ENCODE results near the gene ACE.

Gene ACE

DNA sequence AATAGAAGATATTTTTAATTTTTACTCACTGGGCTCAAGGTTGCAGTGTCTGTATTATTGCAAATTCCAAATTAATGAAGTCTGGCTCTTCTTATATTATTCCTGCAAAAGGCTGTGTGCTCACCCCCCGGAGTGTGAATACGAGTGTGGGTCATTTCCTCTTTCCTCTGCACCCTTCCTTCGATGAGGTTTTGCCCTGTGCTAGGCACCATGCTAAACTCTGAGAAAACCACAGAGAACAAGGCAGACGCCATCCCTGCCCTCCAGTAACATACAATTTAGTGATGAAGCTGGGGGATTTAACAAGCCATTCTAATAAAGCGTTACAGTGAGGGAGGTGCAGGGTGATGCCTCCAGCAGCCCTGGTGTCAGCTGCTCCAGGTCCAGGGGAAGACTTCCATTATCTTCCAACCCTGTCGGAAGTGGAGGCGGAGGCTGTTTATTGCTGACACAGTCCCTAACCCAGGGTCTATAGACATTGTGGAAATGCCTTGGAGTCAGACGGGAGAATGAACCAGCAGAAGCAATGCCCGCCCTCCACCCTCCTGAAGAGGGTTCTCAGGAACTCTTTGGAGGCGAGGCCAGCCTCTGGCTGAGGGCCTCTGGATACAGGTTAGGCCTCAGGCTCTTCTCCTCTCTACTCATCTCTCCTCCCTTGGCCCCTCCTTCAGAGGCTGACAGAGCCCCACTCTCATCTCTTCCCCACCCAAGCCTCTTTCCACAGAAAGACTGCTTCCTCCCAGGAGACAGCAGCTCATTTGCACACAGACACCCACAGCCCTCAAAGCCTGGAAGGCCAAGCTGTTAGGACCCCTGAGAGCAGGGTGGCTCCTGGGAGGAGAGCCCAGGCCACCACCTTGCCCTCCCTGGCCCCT lies 2.0 kb upstream of the ACE start:
- no peak for DNase-seq (ENCODE audit: low read depth)

DNA sequence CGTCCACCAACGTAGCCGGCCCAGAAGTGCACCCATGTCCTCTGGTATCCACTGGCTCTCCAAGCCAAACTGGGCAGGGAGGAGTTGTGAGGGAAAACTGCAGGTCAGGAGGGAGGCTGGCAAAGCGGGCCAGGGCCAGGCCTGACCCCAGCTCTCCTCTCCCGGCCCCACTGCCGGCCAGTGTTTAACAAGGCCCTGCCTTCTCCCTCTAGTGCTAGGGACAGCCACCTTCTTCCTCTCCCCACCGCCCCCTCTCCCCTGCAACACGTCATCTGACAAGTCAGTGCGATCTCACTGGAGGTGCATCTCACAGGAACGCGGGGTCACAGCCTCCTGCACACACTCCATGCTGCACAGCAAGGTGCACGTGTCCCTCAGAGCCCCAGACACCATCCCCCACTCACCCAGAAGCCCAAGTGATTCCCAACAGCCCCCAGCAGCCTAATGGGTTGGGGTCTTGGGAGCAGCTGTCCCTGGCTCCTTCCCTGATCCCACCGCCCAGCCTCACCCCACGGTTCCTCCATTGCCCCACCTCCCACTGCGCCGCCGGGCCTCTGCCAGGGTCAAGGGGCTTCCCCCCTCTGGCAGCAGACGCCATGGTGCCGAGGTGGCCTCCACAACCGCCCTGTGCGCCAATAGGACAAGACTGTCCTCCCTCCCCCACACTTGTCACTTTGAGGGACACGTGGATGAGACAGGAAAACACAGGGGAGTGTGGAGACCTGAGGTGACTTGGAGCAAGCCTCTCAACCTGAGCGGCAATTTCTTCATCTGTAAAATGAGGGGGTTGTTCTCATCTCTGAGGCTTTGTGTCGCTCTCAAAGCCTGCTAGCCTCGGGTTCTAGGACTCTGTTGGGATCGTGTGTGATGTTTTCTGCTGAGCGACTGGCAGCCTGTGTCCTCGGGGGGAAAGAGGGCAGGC lies 1.1 kb upstream of the ACE start:
- DNase-seq (ENCODE audit: low read depth), result no peak

DNA sequence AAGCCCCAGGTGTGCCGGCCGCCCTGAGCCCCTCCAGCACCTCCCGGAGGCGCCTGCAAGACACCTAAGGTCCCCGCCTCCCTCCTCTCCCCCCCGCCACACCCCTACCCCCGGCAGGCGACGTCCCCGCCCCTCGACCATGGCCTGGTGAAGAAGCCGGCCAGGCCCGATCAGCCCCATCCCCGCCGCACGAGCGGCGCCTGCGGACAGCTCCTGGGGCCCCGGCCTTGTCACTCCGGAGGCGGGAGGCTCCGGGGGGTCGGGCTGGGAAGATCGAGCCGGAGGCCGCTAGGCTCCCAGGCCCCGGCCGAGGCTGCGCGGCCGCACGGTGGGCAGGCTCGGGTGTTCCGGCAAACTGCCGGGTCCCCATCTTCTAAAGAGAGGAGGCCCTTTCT lies 405 bp upstream of the ACE start:
- DNase-seq (ENCODE audit: low read depth), result no peak

DNA sequence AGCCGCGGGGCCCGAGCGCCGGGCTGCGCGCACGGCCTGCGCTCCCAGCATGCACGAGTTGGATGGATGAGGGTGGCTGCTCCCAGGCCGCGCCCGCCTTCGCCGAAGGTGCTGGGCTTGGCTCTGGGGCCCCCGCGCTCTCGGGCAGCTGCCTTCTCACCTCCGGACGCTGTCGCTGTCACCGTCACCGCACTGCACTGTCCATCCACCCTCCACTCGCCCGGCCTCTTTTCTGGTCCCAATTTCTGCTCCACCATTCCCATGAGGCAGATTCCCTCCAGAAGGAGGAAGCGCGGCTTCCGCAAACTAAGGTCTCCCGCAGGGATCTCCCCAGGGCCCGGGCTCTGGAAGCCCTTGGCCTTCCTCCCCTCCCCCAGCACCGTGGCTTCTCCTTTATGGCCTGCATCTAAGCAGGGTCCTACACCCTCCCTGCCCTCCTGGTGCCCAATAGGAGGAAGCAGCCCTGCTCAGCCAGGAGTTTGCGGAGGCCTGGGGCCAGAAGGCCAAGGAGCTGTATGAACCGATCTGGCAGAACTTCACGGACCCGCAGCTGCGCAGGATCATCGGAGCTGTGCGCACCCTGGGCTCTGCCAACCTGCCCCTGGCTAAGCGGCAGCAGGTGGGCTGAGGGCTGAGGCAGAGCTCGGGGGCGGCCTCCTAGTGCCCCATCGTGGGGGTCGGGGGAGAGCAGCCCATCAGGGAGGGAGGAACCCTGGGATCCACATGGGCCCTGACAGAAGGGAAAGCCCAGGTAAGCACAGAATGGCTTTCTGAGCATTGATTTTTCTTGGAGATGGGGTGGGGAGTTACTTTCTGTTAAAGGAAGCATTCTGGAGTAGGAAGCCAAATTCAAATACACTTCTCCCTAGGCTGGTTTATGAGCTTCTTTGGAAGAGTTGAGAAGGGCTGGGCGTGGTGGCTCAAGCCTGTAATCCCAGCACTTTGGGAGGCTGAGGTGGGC lies 899 bp downstream of the ACE start:
- no peak for DNase-seq (ENCODE audit: low read depth)

DNA sequence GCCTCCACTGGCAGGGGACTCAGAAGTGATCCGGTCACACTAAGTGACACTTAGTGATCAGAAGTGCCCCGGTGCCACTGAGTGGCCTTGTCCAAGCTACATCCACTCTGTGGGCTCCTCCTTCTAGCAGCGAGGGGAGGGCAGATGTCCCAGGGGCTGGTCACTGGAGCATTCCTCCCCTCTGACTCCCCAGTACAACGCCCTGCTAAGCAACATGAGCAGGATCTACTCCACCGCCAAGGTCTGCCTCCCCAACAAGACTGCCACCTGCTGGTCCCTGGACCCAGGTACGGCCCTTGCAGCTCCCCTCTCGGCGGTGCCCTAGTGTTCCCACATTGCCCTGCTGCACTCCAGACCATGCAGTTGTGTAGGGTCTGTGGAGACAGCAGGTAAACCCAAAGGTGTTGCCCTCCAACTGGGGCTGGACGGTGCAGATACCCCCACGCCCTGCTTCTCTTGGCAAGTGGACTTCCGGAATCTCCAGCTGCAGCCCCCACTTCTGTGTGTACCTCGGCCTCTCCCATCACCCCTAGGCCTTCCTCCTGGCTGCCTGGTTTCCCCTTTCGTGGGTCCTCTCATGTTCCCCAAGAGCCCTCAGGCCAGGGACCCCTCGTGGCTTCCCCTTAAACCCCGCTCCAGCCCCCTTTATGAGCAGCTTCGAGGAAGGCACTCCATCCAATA lies 2.1 kb downstream of the ACE start:
- DNase-seq (ENCODE audit: low read depth), result peak; percentile 70

DNA sequence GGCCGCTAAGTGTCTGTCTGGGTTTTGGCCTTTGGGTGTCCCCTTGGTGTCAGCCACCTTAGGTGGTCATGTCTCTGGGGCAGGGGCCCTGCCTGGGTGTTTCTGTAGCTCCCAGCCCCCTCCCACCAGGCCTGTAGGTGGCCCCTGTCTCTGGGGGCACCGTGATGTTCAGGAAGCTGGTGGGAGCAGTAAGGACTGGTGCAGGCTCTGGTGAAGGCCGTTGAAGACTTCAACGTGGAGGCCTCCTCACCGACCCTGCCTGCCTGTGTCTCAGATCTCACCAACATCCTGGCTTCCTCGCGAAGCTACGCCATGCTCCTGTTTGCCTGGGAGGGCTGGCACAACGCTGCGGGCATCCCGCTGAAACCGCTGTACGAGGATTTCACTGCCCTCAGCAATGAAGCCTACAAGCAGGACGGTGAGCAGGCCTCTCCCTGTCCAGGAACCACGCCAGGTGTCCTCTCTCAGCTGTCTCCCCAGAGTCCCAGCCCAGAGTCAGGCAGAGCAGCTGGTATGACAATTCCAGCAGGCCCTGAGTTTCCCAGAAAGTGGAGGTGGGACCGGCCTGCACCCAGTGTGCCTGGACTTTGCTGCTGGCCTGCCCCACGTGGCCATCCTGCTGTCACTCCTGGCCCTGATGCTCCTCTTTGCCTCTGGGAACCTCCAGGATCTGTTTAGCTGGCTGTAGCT lies 2.8 kb downstream of the ACE start:
- no peak for DNase-seq (ENCODE audit: low read depth)

DNA sequence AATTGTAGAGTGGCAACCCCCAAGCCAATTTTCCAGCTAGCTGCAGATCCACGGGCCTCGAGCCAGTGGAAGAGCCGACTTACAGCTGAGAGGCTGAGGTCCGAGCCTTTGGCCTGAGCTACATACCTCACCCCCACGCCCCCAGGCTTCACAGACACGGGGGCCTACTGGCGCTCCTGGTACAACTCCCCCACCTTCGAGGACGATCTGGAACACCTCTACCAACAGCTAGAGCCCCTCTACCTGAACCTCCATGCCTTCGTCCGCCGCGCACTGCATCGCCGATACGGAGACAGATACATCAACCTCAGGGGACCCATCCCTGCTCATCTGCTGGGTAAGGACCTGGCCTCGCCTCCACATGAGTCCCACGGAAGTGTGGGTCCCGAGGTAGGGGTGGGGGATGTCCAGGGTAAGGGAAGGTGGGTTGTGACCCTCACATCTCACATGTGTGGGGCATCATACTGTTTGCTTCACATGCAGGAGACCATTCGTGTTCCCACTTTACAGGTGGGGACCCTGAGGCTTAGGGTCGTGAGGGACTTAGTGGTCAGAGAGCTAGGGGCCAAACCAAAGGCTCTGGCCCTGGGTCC lies 3.4 kb downstream of the ACE start:
- no peak for DNase-seq (ENCODE audit: low read depth)

DNA sequence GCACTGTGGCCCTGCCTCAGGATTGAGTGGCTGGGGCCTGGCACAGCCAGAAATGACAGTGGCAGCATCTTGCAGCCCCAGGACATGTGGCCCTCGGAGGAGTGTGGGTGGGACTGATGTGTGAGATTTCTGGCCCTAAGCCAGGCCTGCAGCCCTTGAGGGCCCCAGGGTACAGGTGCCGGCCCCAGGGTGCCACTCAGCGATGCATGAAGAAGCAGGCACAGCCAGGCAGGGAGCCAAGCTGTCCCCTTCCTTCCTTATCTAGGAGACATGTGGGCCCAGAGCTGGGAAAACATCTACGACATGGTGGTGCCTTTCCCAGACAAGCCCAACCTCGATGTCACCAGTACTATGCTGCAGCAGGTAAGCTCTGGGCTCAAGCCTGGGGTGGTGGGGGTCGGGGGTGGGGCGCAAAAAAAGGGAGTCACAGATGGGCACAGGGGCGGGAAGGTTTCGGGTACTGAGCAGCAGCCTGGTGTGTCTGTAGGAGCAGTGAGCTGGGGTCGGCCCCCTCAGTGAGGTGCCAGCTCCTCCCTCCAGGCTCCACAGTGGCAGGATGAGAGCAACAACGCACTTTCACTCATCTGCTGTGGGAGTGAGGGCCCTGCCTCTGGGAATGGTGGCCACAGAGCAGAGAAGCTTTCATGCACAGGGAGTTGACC lies 4.1 kb downstream of the ACE start:
- no peak for DNase-seq (ENCODE audit: low read depth)

DNA sequence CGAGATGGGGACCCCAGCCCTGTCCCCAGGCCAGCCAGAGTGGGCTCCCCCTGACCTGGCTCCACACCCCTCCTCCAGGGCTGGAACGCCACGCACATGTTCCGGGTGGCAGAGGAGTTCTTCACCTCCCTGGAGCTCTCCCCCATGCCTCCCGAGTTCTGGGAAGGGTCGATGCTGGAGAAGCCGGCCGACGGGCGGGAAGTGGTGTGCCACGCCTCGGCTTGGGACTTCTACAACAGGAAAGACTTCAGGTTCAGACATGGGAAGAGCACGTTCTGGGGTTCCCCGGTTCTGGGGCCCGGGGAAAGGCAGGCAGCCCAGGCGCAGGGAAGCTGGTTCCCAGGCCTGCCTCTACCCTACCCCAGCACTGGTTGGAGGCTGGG lies 4.6 kb downstream of the ACE start:
- no peak for DNase-seq (ENCODE audit: low read depth)

DNA sequence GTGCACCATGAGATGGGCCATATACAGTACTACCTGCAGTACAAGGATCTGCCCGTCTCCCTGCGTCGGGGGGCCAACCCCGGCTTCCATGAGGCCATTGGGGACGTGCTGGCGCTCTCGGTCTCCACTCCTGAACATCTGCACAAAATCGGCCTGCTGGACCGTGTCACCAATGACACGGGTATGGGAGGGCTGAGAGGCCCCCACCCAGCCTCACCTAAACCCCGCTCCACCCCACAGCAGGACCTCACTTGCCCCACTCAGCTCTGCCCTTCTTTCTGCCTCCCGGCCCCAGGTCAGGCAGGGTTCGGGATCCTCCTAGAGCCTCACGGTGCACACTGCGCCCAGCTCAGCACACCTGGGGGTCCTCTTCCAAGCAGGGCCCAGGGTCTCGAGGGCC lies 5.6 kb downstream of the ACE start:
- no peak for DNase-seq (ENCODE audit: low read depth)

DNA sequence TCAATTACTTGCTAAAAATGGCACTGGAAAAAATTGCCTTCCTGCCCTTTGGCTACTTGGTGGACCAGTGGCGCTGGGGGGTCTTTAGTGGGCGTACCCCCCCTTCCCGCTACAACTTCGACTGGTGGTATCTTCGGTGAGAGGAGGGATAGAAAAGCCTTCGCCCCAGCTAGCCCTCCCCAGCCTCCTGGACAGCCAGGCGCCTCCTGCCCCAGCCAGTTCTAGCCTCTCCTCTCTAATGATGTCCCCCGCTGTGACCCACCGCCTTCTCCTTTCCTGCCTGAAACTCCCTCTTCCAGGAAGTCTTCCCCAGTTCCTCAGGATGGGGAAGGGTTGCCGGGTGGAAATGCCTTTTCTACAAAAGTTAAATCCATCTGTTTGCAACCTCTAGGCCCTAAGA lies 6.2 kb downstream of the ACE start:
- DNase-seq (ENCODE audit: low read depth), result no peak

DNA sequence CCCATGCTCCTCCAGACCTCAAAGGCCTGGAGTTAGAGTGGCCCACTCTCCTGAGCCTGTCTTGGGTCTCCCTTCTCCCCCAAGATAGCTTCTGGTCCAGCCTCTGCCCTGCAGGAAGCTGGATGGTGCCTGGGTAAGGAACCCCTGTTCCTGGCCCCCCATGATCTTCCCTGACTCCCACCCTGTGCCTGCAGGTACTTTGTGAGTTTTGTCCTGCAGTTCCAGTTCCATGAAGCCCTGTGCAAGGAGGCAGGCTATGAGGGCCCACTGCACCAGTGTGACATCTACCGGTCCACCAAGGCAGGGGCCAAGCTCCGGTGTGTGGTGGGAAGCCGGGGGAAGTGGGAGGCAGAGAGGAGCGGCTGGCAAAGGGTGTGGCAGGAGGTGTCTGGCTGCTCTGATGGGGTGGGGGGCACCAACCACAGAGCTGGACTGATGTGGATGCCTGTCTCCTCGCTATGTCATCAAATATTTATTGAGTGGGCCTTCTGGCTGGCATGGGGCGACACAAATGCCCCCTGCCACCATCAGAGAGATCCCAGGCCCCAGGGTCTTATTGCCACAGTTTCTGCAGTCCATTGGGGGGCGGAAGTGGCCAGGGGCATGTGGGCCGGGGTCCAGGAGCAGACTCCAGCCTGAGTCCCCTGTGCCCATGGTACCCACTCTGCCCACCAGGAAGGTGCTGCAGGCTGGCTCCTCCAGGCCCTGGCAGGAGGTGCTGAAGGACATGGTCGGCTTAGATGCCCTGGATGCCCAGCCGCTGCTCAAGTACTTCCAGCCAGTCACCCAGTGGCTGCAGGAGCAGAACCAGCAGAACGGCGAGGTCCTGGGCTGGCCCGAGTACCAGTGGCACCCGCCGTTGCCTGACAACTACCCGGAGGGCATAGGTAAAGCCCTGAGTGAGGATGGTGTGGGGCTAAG lies 7.1 kb downstream of the ACE start:
- DNase-seq (ENCODE audit: low read depth), result no peak

DNA sequence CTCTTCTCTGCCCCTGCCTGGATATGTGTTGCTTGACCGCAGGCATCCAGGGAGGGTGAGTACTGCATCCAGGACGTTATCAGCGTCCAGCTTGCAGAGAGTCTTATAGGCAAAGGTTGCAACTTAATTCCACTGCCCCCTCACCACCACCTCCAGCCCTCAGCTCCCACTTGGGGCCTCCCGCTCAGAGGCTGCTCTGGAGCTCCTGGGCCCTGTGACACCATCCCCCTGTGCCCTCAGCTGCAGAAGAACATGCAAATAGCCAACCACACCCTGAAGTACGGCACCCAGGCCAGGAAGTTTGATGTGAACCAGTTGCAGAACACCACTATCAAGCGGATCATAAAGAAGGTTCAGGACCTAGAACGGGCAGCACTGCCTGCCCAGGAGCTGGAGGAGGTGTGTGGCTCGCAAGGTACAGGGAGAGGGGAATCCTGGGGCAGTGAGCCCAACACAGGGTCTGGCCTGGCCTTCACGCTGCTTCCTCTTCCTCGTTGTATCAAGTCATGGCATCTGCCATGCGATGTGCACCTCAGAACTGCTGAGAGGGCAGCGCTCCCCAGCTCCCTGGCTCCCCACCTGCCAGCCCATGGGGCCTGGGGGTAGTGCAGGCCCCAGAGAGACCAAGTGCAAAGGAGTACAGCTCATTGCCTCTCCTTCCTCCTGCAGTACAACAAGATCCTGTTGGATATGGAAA lies 9.6 kb downstream of the ACE start:
- no peak for DNase-seq (ENCODE audit: low read depth)

DNA sequence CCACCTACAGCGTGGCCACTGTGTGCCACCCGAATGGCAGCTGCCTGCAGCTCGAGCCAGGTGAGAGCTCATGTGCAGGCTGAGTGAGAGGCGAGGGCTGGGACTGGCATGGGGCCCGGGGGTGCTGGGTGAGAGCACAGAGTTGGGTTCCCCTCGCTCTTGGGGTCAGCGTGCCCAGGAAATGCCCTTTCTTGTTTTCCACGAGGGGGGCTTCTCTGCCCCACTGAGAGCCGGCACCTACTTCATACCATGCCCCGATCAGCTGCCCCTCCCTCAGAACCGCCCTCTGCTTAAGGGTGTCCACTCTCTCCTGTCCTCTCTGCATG lies 10.1 kb downstream of the ACE start:
- no peak for DNase-seq (ENCODE audit: low read depth)

DNA sequence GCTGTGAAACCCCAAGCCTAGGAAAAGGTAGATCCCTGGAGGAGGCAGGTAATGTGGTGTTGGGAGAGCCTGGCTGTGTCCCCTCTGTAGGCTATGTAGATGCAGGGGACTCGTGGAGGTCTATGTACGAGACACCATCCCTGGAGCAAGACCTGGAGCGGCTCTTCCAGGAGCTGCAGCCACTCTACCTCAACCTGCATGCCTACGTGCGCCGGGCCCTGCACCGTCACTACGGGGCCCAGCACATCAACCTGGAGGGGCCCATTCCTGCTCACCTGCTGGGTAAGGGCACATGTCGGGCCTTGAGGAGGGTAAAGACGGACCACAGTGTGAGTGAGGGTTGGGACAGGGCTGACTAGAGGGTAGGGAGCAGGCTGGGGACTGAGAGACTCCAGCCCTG lies 12.0 kb downstream of the ACE start:
- no peak for DNase-seq (ENCODE audit: low read depth)

DNA sequence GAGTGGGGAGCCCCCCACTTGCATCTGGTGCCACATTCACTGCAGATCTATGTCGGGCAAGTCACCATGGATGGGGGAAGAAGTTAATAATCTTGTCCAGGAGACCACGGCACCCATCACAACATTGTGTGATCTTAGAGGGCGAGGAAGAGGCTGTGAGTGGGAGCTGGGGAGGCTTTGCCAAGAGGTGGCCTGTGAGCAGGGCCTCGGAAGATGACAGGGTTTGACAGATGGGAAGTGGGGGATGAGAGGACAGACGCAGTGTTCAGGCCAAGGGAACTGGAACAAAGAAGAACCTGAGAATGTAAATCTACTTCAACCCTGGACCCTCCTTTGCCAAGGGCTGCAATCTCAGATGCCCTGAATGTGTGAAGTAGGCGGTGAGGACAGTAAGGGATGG lies 12.4 kb downstream of the ACE start:
- DNase-seq (ENCODE audit: low read depth), result no peak

DNA sequence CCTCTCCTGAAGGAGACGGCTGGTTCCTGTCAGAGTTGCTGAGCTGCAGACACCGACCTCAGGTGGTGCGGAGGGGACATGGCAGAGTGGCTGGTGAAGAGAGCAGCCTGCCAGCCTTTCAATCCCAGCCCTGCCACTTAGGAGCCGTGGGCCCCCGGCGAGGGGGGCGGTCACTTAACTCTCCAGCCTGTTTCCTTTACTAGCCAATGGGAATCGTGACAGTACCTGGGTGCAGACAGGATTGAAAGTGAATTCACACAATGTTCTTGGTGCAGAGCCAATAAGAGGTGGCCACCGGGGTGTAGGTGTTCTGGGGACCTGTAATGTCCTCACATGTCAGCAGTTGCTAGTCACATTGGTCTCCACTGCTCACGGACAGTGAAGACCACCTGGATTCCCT lies 13.5 kb downstream of the ACE start:
- DNase-seq (ENCODE audit: low read depth), result no peak

DNA sequence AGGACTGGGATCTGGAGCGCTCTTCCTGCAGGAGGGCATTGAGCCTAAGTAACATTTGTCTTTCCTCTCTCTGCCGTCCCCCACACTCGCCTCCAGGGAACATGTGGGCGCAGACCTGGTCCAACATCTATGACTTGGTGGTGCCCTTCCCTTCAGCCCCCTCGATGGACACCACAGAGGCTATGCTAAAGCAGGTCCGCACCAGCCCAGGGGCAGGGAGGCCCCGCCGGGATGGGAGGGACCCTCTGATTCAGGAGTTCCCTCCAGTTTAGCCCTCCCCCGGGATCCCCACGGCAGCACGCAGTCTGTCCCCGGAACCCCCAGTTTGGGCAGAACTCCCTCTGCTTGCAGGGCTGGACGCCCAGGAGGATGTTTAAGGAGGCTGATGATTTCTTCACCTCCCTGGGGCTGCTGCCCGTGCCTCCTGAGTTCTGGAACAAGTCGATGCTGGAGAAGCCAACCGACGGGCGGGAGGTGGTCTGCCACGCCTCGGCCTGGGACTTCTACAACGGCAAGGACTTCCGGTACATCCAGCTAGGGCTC lies 14.1 kb downstream of the ACE start:
- no peak for DNase-seq (ENCODE audit: low read depth)
